Stomach (tissue), 9 donors: ENCODE results near the gene ZFYVE21. TPM values are rescaled to one million over a fixed set of nuclear protein-coding genes. Genes with fewer than 3 reads are reported as not detected.
A peak's percentile ranks its signal among the peaks of the same experiment; 100 is the strongest.
"Not testable (repeated sequence)": the region's sequence is repeated elsewhere in the genome, so short reads cannot be mapped to it uniquely, and the experiment has no call there.

Source experiments
- DNase-seq, 2 donors: peaks; one replicate each; pipeline versions ENCODE4 v3.0.0 to v3.0.0-alpha.2; 2013 to 2019
- H3K27ac ChIP-seq, 5 donors: fragments of 200-600 bp in 4 of 5; sonication (generic) in 4 of 5; one replicate each; pipeline ENCODE4 v1.5.1; 2013 to 2019; ENCODE audit warnings: mild to moderate bottlenecking in 1 of 5, moderate library complexity in 1 of 5
- H3K27me3 ChIP-seq, 3 donors: fragments of 200-600 bp; sonication (generic); one replicate each; pipeline ENCODE4 v1.5.1; 2017 to 2019; ENCODE audit warnings: mixed run types in 1 of 3
- H3K36me3 ChIP-seq, 4 donors: fragments of 200-600 bp; sonication (generic); 1 replicate in 3 of 4; 2 replicates in 1 of 4; pipeline ENCODE4 v1.5.1; 2016 to 2019
- H3K4me1 ChIP-seq, 4 donors: fragments of 200-600 bp; sonication (generic); one replicate each; pipeline ENCODE4 v1.5.1; 2016 to 2019
- H3K4me3 ChIP-seq, 4 donors: fragments of 200-600 bp; sonication (generic) in 3 of 4; one replicate each; pipeline ENCODE4 v1.5.1; 2016 to 2019; ENCODE audit warnings: mild to moderate bottlenecking in 1 of 4
- H3K9me3 ChIP-seq, 4 donors: fragments of 200-600 bp; sonication (generic); one replicate each; pipeline ENCODE4 v1.5.1; 2016 to 2019
- CTCF ChIP-seq, 7 experiments: fragments of 450-650 bp in 4 of 7; fragments of 200-600 bp in 3 of 7; sonication (generic) in 3 of 7; IDR thresholded peaks; one replicate each; pipeline ENCODE4 v1.5.1; 2016 to 2019; ENCODE audit warnings: antibody characterized with exemption in 7 of 7, control low read depth in 2 of 7, mild to moderate bottlenecking in 1 of 7
- EP300 ChIP-seq: sonication (generic); formaldehyde crosslinking; IDR thresholded peaks from one replicate; pipeline ENCODE4 v1.6.1; 2017; ENCODE audit warnings: antibody characterized with exemption
- POLR2A ChIP-seq, 4 donors: fragments of 450-650 bp; IDR thresholded peaks; one replicate each; pipeline ENCODE4 v1.6.1; 2016; ENCODE audit warnings: antibody characterized with exemption in 4 of 4, control low read depth in 2 of 4, mild to moderate bottlenecking in 1 of 4, moderate library complexity in 1 of 4
- POLR2AphosphoS5 ChIP-seq, 3 donors: sonication (generic); formaldehyde crosslinking; IDR thresholded peaks; one replicate each; pipeline ENCODE4 v1.6.1; 2016; ENCODE audit warnings: antibody characterized with exemption in 3 of 3
- WGBS, 5 donors: extraction: QIAGEN DNeasy Blood & Tissue Kit in 3 of 5; methylation state at CpG; one replicate each; pipeline versions ENCODE4 v1.1.5 to v1.1.7; 2013 to 2018; 5-methylcytosine and 5-hydroxymethylcytosine counted together
- intact Hi-C: fragments of 100-400 bp; cut with DNase I; formaldehyde crosslinking; loops from one replicate; pipeline ENCODE4 v1.15.1; 2023; ENCODE audit warnings: low total_unique reads
- polyA plus RNA-seq, 3 donors: library from polyadenylated mRNA; stranded (reverse); fragments of 200-250 nt; gene quantifications; one replicate each; pipeline ENCODE4 v1.2.3, GENCODE V29; 2013
- total RNA-seq, 5 donors: library from RNA; depleted of rRNA; stranded (reverse); fragments of >200 nt; gene quantifications; one replicate each; pipeline versions ENCODE4 v1.1.0 to v1.2.3, GENCODE V29; 2014 to 2016
- donor health status: healthy with polysubstance abuse.
- donor health status: Bipolar disorder and iron deficiency.
- donor health status: healthy.

Gene ZFYVE21
- total and polyA plus RNA-seq, 8 donors = 28.0 to 150 (median 72.9) TPM

DNA sequence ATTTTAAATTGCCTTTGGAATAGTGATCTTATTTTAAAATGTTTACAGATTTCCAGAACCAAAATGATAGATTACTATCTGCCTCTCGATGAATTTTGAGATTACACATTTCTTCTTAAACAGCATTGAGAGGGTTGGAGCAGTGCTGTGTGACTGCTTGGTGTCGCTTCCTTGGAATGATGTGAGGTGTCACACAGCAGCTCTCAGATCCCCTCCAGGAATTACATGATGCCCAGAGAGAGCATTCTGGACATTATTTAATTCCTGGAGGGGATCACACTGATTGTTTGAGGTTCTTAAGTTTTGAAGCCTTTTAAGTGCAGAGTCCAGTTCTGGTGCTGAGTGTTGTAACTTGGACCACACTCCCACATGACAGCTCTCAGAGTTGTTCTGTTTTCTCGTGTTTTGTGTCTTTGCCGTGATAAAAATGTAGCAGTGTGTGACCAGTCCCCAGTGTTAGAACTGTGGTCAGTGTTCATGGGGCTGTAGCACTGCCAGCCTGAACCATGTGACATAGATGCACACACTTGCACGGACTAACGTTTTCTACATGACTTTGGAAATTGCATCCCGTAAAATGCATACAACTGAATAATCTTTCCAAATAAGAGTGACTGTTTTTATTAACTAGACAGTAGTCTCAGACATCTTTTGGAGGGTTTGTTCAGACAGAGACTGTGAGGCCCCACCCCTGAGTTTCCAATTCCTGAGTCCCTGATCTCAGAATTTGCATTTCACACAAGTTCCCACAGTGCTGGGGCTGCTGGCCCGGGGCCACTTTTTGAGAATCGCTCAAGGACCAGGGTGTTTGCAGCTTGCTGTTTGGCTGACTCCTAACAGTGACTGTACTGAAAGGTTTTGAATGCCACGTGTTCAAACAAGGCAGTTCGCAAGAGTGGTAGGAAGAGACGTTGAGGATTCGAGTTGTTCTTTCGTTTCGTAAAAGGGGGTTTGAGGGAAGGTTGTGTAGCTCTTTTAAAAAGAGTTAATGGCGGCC is 26.4 kb upstream of the ZFYVE21 start:
- intact Hi-C loops = no loop called here
- peak overlapping the region in 3 of 5 donors; percentile 1 to 26 (median 8) for H3K27ac ChIP-seq
- no peak for DNase-seq
- no peak overlapping the region for H3K4me3 ChIP-seq
- TF ChIP-seq POLR2A (IDR thresholded peaks at IDR 0.05) (no peak), EP300 (no peak), CTCF (IDR thresholded peaks at IDR 0.05) (no peak), POLR2AphosphoS5 (IDR thresholded peaks at IDR 0.05) (no peak)
- H3K9me3 ChIP-seq = no peaks in the 10 kb centered on the region
- H3K4me1 ChIP-seq = peaks cover 11 to 38% (median 20%) of the 10 kb centered on the region in 4 donors
- H3K36me3 ChIP-seq = peaks cover 51 to 97% (median 96%) of the 10 kb centered on the region in 4 donors
- WGBS, 5 donors = 62 to 83% (median 77%) methylated on average over 16 of the region's 16 CpGs
- no peaks in the 10 kb centered on the region for H3K27me3 ChIP-seq

- peak overlapping the region in 1 of 5 donors; percentile 5 for H3K27ac ChIP-seq
- intact Hi-C loops = no loop called here
- H3K9me3 ChIP-seq = no peaks in the 10 kb centered on the region
- H3K27me3 ChIP-seq = no peaks in the 10 kb centered on the region
- 78 to 92% (median 87%) methylated on average over 8 of the region's 8 CpGs for WGBS, 5 donors
- peaks cover 11 to 40% (median 23%) of the 10 kb centered on the region in 4 donors for H3K4me1 ChIP-seq
- peaks cover 47 to 95% (median 94%) of the 10 kb centered on the region in 4 donors for H3K36me3 ChIP-seq
- no peak overlapping the region for H3K4me3 ChIP-seq
- no peak for TF ChIP-seq EP300
- no peak for TF ChIP-seq POLR2AphosphoS5 (IDR thresholded peaks at IDR 0.05)
- no peak for DNase-seq
Observed at GRCh38 chr14:103690332-103690731, 25.3 kb upstream of the ZFYVE21 start.

DNA sequence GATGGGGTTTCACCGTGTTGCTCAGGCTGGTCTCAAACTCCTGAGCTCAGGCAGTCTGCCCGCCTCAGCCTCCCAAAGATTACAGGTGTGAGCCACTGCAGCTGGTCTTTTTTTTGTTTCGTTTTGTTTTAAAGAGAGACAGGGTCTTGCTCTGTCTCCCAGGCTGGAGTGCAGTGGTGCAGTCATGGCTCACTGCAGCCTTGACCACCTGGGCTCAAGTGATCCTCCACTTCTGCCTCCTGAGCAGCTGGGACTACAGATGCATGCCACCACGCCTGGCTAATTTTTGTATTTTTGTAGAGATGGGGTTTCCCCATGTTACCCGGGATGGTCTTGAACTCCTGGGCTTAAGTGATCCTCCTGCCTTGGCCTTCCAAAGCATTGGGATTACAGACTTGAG is 24.0 kb upstream of the ZFYVE21 start:
- H3K27me3 ChIP-seq, intact Hi-C loops, H3K27ac ChIP-seq, H3K4me3 ChIP-seq, DNase-seq, H3K9me3 ChIP-seq: not testable (repeated sequence)
- peaks cover 23 to 48% (median 36%) of the 10 kb centered on the region in 4 donors for H3K4me1 ChIP-seq
- WGBS, 5 donors = 78 to 92% (median 90%) methylated on average over 5 of the region's 5 CpGs
- peaks cover 44 to 87% (median 80%) of the 10 kb centered on the region in 4 donors for H3K36me3 ChIP-seq

GRCh38 chr14:103692159-103692558 is 23.5 kb upstream of the ZFYVE21 start:
- Histone ChIP-seq H3K36me3 (peaks cover 40 to 82% (median 76%) of the 10 kb centered on the region in 4 donors), H3K9me3 (no peaks in the 10 kb centered on the region), H3K4me1 (peaks cover 27 to 53% (median 41%) of the 10 kb centered on the region in 4 donors), H3K4me3 (no peak overlapping the region), H3K27me3 (no peaks in the 10 kb centered on the region), H3K27ac (no peak overlapping the region)
- 89 to 96% (median 94%) methylated on average over 10 to 17 of the region's 17 CpGs for WGBS, 5 donors
- intact Hi-C loops = no loop called here
- DNase-seq = no peak
- TF ChIP-seq POLR2AphosphoS5 (IDR thresholded peaks at IDR 0.05) (no peak), EP300 (no peak), CTCF (IDR thresholded peaks at IDR 0.05) (no peak), POLR2A (IDR thresholded peaks at IDR 0.05) (no peak)

GRCh38 chr14:103692871-103693270 is 22.7 kb upstream of the ZFYVE21 start:
- H3K4me1 ChIP-seq = peaks cover 34 to 61% (median 48%) of the 10 kb centered on the region in 4 donors
- intact Hi-C loops = no loop called here
- H3K27ac ChIP-seq = peak overlapping the region; percentile 10 to 62 (median 54)
- DNase-seq = peak in 1 of 2 donors; percentile 43
- H3K9me3 ChIP-seq = no peaks in the 10 kb centered on the region
- H3K27me3 ChIP-seq = no peaks in the 10 kb centered on the region
- TF ChIP-seq POLR2AphosphoS5 (IDR thresholded peaks at IDR 0.05) (no peak), POLR2A (IDR thresholded peaks at IDR 0.05) (no peak), EP300 (no peak), CTCF (IDR thresholded peaks at IDR 0.05) (no peak)
- 53 to 62% (median 58%) methylated on average over 8 to 12 of the region's 12 CpGs for WGBS, 5 donors
- peaks cover 37 to 81% (median 76%) of the 10 kb centered on the region in 4 donors for H3K36me3 ChIP-seq
- H3K4me3 ChIP-seq = no peak overlapping the region
